ENCODE measurements around the gene TSPAN32. TPM values are rescaled to one million over a fixed set of nuclear protein-coding genes. Genes with fewer than 3 reads are reported as not detected.

Gene TSPAN32
- polyA plus RNA-seq, 1 donor (not counting 4 experiments of a cell fraction or from before 2014, with no cell fraction given), result not detected

GRCh38 chr11:2318707-2319106, 16.9 kb downstream of the TSPAN32 start:
- H2AFZ ChIP-seq (ENCODE audit: control insufficient read depth, low read length), result no peak overlapping the region
- H3K4me1 ChIP-seq (ENCODE audit: control insufficient read depth, extremely low read depth, insufficient read depth, low read length), result no peaks in the 10 kb centered on the region
- dilution Hi-C loops (cut with MboI; ENCODE audit: extremely low pct_ligation_motif_present, low sequenced_read_pairs), result no loop called here
- no peaks in the 10 kb centered on the region for H4K20me1 ChIP-seq (ENCODE audit: control insufficient read depth, extremely low read depth, insufficient read depth, low read length)
- no peaks in the 10 kb centered on the region for H3K79me2 ChIP-seq (ENCODE audit: control insufficient read depth, insufficient read depth, low read length)
- H3K36me3 ChIP-seq (ENCODE audit: control insufficient read depth in 2 of 2, extremely low read depth in 1 of 2, insufficient read depth in 2 of 2, low read length in 2 of 2), result no peaks in the 10 kb centered on the region
- H3K4me2 ChIP-seq (ENCODE audit: control insufficient read depth, extremely low read depth, insufficient read depth, low read depth, low read length), result no peak overlapping the region
- H3K9me1 ChIP-seq (ENCODE audit: control insufficient read depth, extremely low read depth, insufficient read depth, low read length), result no peaks in the 10 kb centered on the region
- no peak for TF ChIP-seq CTCF (optimal IDR thresholded peaks at IDR 0.05 in 1 of 3, IDR thresholded peaks at IDR 0.05 in 1 of 3, conservative IDR thresholded peaks at IDR 0.05 in 1 of 3; ENCODE audit: extremely low read depth in 1 of 3, insufficient read depth in 2 of 3, low read length in 3 of 3)
- TF ChIP-seq EZH2 (IDR thresholded peaks at IDR 0.05; ENCODE audit: low read length), result no peak
- FAIRE-seq (no peak), DNase-seq (ENCODE audit: low read depth, low spot score) (no peak)
- no peaks in the 10 kb centered on the region for H3K9me3 ChIP-seq (ENCODE audit: control insufficient read depth, low read depth, low read length)
- no peak overlapping the region for H3K9ac ChIP-seq (ENCODE audit: control insufficient read depth, extremely low read depth, insufficient read depth, low read length)
- H3K27ac ChIP-seq (ENCODE audit: control insufficient read depth, insufficient read depth, low read length), result no peak overlapping the region
- no peaks in the 10 kb centered on the region for H3K27me3 ChIP-seq (ENCODE audit: control insufficient read depth, extremely low read depth, insufficient read depth, low read length)
- no peak overlapping the region for H3K4me3 ChIP-seq (ENCODE audit: control insufficient read depth in 2 of 3, extremely low read depth in 1 of 3, insufficient read depth in 2 of 3, low read depth in 1 of 3, low read length in 3 of 3)

GRCh38 chr11:2319791-2320472, 18.1 kb downstream of the TSPAN32 start:
- no peak overlapping the region for H3K27ac ChIP-seq (ENCODE audit: control insufficient read depth, insufficient read depth, low read length)
- H3K9ac ChIP-seq (ENCODE audit: control insufficient read depth, extremely low read depth, insufficient read depth, low read length), result no peak overlapping the region
- no peak for TF ChIP-seq EZH2 (IDR thresholded peaks at IDR 0.05; ENCODE audit: low read length)
- TF ChIP-seq CTCF (optimal IDR thresholded peaks at IDR 0.05 in 1 of 3, IDR thresholded peaks at IDR 0.05 in 1 of 3, conservative IDR thresholded peaks at IDR 0.05 in 1 of 3; ENCODE audit: extremely low read depth in 1 of 3, insufficient read depth in 2 of 3, low read length in 3 of 3), result no peak
- no peaks in the 10 kb centered on the region for H4K20me1 ChIP-seq (ENCODE audit: control insufficient read depth, extremely low read depth, insufficient read depth, low read length)
- no peak for FAIRE-seq
- no peak overlapping the region for H3K4me2 ChIP-seq (ENCODE audit: control insufficient read depth, extremely low read depth, insufficient read depth, low read depth, low read length)
- no peaks in the 10 kb centered on the region for H3K4me1 ChIP-seq (ENCODE audit: control insufficient read depth, extremely low read depth, insufficient read depth, low read length)
- dilution Hi-C loops (cut with MboI; ENCODE audit: extremely low pct_ligation_motif_present, low sequenced_read_pairs), result no loop called here
- no peaks in the 10 kb centered on the region for H3K79me2 ChIP-seq (ENCODE audit: control insufficient read depth, insufficient read depth, low read length)
- H3K4me3 ChIP-seq (ENCODE audit: control insufficient read depth in 2 of 3, extremely low read depth in 1 of 3, insufficient read depth in 2 of 3, low read depth in 1 of 3, low read length in 3 of 3), result no peak overlapping the region
- no peaks in the 10 kb centered on the region for H3K27me3 ChIP-seq (ENCODE audit: control insufficient read depth, extremely low read depth, insufficient read depth, low read length)
- no peaks in the 10 kb centered on the region for H3K9me3 ChIP-seq (ENCODE audit: control insufficient read depth, low read depth, low read length)
- H3K36me3 ChIP-seq (ENCODE audit: control insufficient read depth in 2 of 2, extremely low read depth in 1 of 2, insufficient read depth in 2 of 2, low read length in 2 of 2), result no peaks in the 10 kb centered on the region
- H2AFZ ChIP-seq (ENCODE audit: control insufficient read depth, low read length), result no peak overlapping the region
- no peaks in the 10 kb centered on the region for H3K9me1 ChIP-seq (ENCODE audit: control insufficient read depth, extremely low read depth, insufficient read depth, low read length)
- DNase-seq (ENCODE audit: low read depth, low spot score), result no peak

Measured in keratinocyte (primary cell).